D721Med (cell line): Measurements from ENCODE around the gene CLMN.

ENCODE experiments used
- DNase-seq: peaks from one replicate; pipeline ENCODE4 v3.0.0; 2011; ENCODE audit warnings: low spot score; ENCODE audit not compliant: insufficient read length
- FAIRE-seq: peaks from 2 replicates; lab custom pipeline; 2011; peaks lifted over from hg19 to GRCh38; lab: Jason Lieb, UNC
- TF ChIP-seq, protein P1 (sequence below): IDR thresholded peaks from 2 replicates; pipeline ENCODE4 v1.5.1; 2012; ENCODE audit warnings: mild to moderate bottlenecking, control low read depth; ENCODE audit not compliant: insufficient read depth; ENCODE audit errors: missing control alignments

CLMN gene

DNA sequence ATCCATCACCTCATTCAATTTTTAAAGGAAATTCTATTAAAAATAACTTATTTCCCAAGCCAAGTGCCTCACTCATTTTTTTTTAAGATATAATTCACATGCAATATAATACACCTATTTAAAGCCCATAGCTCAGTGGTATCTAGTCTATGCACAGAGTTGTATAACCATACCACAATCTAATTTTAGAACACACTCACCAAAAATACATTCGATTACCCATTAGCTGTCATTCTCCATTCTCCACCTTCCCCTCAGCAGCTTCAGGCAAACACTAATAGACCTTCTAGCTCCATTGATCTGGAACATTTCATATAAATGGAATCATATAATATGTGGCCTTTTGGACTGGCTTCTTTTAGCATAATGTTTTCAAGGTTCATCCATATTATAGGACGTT, 49.5 kb downstream of the CLMN start:
- no peak for FAIRE-seq
- TF ChIP-seq, protein P1, sequence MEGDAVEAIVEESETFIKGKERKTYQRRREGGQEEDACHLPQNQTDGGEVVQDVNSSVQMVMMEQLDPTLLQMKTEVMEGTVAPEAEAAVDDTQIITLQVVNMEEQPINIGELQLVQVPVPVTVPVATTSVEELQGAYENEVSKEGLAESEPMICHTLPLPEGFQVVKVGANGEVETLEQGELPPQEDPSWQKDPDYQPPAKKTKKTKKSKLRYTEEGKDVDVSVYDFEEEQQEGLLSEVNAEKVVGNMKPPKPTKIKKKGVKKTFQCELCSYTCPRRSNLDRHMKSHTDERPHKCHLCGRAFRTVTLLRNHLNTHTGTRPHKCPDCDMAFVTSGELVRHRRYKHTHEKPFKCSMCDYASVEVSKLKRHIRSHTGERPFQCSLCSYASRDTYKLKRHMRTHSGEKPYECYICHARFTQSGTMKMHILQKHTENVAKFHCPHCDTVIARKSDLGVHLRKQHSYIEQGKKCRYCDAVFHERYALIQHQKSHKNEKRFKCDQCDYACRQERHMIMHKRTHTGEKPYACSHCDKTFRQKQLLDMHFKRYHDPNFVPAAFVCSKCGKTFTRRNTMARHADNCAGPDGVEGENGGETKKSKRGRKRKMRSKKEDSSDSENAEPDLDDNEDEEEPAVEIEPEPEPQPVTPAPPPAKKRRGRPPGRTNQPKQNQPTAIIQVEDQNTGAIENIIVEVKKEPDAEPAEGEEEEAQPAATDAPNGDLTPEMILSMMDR = no peak
- no peak for DNase-seq

DNA sequence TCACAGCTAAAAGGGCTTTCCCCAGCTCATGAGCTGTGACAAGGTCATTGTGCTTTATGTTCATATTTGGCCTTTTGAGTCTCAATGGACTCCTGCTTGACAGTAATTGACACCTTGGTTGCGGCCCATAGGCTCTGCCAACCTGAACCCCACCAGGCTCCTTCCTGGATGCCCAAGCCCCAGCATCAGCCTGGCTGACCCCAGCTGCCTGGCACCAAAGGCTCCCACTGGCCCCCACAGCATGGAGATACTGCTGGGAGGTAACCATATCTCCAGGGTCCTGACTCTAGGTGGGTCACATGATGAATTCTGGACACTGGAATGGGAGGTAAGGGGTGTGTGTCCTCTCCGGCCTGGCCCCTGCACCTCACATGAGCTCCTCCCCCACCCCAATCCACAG, 50.2 kb downstream of the CLMN start:
- no peak for FAIRE-seq
- TF ChIP-seq, protein P1 = no peak
- no peak for DNase-seq

DNA sequence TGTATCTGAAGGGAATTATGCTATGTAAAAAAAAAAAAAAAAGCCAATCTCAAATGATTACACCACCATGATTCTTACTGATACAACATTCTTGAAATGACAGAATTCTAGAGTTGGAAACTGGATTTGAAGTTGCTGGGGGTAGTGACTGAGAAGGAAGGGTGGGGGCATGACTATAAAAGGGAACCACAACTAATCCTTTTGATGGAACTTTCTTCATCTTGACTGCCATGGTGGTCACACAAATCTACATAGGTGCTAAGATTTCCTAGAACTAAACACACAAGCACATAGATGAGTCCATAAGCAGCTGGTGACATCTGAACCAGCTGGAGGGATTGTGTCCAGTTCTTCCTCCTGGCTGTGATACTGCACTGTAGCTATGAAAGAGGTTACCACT, 51.4 kb downstream of the CLMN start:
- FAIRE-seq (no peak), DNase-seq (no peak)
- TF ChIP-seq, protein P1 = no peak

DNA sequence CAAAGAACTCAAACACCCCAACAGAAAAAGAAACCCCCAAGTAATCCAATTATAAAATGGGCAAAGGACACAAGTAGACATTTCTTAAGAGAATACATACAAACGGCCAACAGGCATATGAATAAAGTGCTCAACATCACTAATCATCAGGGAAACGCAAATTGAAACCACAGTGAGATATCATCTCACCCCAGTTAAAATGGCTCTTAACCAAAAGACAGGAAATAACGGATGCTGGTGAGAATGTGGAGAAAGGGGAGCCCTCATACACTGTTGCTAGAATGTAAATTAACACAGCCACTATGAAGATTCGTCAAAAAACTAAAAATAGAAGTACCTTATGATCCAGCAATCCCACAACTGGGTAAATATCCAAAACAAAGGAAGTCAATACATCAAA, 52.4 kb downstream of the CLMN start:
- DNase-seq (no peak), FAIRE-seq (no peak)
- TF ChIP-seq, protein P1 = no peak

GRCh38 chr14:95265106-95266094, 54.3 kb downstream of the CLMN start:
- FAIRE-seq = peak; percentile 73

DNA sequence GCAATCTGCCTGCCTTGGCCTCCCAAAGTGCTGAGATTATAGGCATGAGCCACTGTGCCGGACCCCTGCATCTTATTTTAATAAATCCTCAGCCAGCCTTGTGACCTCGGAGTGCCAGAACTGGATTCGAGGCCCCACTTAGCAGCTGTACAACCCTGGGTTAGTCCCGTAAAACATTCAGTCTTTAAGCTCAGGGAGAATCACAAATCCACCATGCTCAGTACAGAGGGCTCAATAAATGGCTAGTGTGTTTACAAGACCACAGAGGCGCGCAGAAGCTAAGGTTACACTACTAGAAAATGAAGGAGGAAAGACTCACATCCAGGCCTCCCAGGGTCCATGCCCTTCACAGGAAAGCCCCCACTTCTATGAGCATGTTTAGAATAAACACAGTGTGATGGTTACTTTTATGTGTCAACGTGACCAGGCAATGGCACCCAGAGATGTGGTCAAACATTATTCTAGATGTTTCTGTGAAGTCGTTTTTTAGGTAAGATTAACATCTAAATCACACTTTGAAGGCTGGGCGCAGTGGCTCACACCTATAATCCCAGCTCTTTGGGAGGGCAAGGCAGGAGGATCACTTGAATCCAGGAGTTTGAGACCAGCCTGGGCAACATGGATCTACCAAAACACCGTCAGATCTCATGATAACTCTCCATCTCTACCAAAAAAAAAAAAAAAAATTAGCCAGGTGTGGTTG, 55.3 kb downstream of the CLMN start:
- FAIRE-seq (no peak), DNase-seq (no peak)
- TF ChIP-seq, protein P1 = no peak

More at GRCh38 chr14:95265106-95266094, 54.3 kb downstream of the CLMN start:
- DNase-seq = no peak
- TF ChIP-seq, protein P1 = no peak
